A673 (cell line): ENCODE data around the gene RSU1.

Experiments
- CTCF ChIP-seq: fragments of 300-800, 200-600 bp; sonication (generic); conservative IDR thresholded peaks from 2 replicates; pipeline ENCODE4 v1.5.1; 2017; ENCODE audit warnings: low read depth, mild to moderate bottlenecking, antibody characterized with exemption, low read length, moderate library complexity, mixed read lengths
- EZH2 ChIP-seq: fragments of 200-600 bp; sonication (generic); IDR thresholded peaks from 2 replicates; pipeline ENCODE4 v1.6.1; 2017; ENCODE audit warnings: borderline replicate concordance, low read depth, mild to moderate bottlenecking, mixed read lengths, antibody characterized with exemption, low read length; ENCODE audit not compliant: poor library complexity, severe bottlenecking

GRCh38 chr10:16581202-16581601 is 236.0 kb downstream of the RSU1 start:
- TF ChIP-seq CTCF (no peak), EZH2 (no peak)
